Choroid plexus epithelial cell (primary cell): ENCODE measurements around the gene SPP1.

Experiments used
- DNase-seq: peaks from one replicate; pipeline ENCODE4 v3.0.0-alpha.2; 2010; ENCODE audit warnings: low read depth
- H3K4me3 ChIP-seq: 2 replicates; pipeline ENCODE4 v1.5.1; 2011; ENCODE audit warnings: low read depth, mild to moderate bottlenecking, control low read depth, low read length, moderate library complexity
- CTCF ChIP-seq: conservative IDR thresholded peaks from 2 replicates; pipeline ENCODE4 v1.5.1; 2011; ENCODE audit warnings: low read depth, mild to moderate bottlenecking, control low read depth, inconsistent platforms, low read length, moderate library complexity

The SPP1 gene

GRCh38 chr4:87944967-87945366 lies 30.5 kb upstream of the SPP1 start:
- no peak overlapping the region for H3K4me3 ChIP-seq
- no peak for DNase-seq
- no peak for TF ChIP-seq CTCF

DNA sequence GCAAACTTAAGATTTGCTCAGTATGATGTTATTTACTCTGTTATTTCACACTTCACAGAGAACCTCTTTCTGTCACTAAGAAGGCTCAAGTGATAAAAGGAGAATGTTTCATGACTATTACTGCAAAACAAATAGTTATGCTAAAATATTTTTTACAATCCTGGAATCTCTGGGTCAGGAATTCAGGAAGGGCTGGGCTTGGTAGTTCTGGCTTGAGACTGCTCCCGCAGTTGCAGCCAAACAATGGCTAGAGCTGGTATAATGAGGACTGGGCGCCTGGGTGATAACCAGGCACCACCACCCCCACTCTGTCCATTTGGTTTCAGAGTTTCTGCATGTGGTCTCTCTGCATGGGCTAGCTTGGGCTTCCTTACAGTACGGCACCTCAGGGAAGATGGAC lies 28.7 kb upstream of the SPP1 start:
- H3K4me3 ChIP-seq: no peak overlapping the region
- no peak for DNase-seq
- no peak for TF ChIP-seq CTCF

DNA sequence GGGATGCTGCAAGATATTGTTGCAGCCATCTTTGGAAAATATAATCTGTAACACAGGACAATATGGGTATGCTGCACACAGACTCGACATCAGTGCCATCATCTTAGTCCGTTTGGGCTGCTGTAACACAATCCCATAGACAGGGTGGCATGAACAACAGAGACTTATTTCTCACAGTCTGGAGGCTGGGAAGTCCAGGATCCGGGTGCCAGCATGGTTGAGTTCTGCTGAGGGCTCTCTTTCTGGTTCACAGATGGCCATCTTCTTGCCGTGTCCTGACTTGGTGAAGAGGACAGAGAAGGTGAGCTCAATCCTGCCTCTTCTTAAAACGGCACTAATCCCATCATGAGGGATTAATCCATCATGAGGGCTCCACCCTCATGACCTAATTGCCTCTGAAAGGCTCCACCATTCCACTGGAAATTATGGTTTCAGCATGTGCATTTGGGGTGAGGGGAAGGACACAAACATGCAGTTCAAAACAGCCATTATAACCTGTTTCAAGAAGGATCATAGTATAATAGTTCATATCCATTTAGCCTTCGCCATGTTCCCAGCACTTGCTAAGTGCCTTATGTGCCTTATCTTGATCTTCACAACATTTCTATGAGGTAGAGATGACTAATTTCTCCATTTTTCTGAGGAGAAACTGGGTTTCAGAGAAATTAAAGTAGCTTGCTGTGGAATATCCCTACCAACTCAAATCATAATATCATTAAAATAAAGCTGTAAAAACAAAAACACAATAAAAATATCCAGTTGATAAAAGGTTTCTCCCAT lies 27.9 kb upstream of the SPP1 start:
- no peak for TF ChIP-seq CTCF
- no peak overlapping the region for H3K4me3 ChIP-seq
- no peak for DNase-seq

DNA sequence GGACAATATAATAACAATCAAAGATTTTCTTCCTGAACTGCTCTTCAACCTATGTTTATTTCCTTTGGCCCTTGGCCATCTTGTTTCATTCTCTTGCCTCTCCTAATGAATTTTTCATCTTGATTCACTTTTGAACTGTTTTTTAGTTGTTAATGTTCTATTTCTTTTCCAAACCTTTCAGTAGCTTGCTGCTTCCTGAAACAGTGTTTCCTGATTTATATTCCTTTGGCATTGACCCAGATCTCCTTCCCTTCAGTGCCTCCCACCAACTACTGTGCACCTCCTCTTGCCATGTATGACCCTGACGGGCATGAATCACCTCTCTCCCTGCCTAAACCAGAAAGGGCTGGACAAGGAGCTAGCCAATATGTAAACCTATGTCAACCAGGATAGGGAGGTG lies 25.6 kb upstream of the SPP1 start:
- DNase-seq: peak; percentile 50
- no peak for TF ChIP-seq CTCF
- no peak overlapping the region for H3K4me3 ChIP-seq

DNA sequence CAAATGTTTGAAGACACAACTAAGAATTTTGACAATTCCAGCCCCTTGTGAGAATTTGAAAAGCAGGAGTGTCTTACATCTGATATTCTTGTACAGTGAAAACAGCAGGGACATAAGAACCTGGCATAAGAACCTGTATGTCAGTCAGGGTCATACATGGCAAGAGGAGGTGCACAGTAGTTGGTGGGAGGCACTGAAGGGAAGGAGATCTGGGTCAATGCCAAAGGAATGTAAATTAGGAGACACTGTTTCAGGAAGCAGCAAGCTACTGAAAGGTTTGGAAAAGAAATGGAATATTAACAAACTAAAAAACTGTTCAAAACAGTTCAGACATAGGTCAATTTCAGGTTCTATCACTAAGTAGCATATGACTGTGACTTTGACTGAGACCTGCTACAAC lies 25.0 kb upstream of the SPP1 start:
- no peak for DNase-seq
- no peak for TF ChIP-seq CTCF
- no peak overlapping the region for H3K4me3 ChIP-seq

GRCh38 chr4:87950936-87951511 lies 24.5 kb upstream of the SPP1 start:
- TF ChIP-seq CTCF: no peak
- no peak overlapping the region for H3K4me3 ChIP-seq
- DNase-seq: no peak

GRCh38 chr4:87953826-87954225 lies 21.7 kb upstream of the SPP1 start:
- peak; percentile 39 for DNase-seq
- TF ChIP-seq CTCF: no peak
- H3K4me3 ChIP-seq: no peak overlapping the region
